PFSK-1 (cell line): Measurements from ENCODE around the gene TMEM184A.

Source experiments
- FOXP2 ChIP-seq: optimal IDR thresholded peaks from 2 replicates; pipeline ENCODE3; 2011; ENCODE audit warnings: borderline replicate concordance, control low read depth, inconsistent platforms; ENCODE audit not compliant: insufficient read depth; ENCODE audit errors: extremely low read length, extremely low read depth
- POLR2AphosphoS5 ChIP-seq: IDR thresholded peaks from 2 replicates; pipeline ENCODE4 v1.6.1; 2012; ENCODE audit warnings: low read depth, mild to moderate bottlenecking, control low read depth, low read length, moderate library complexity
- SIN3A ChIP-seq: IDR thresholded peaks from 2 replicates; pipeline ENCODE4 v1.6.1; 2012; ENCODE audit warnings: mild to moderate bottlenecking, low read length, moderate library complexity, borderline replicate concordance; ENCODE audit not compliant: insufficient read depth
- TAF1 ChIP-seq: IDR thresholded peaks from 2 replicates; pipeline ENCODE4 v1.6.1; 2012; ENCODE audit warnings: low read length, control low read depth, borderline replicate concordance; ENCODE audit not compliant: insufficient read depth
- TF ChIP-seq, protein P1 (sequence below), 2 experiments: IDR thresholded peaks; 2 replicates each; pipeline versions ENCODE4 v1.6.1 to v1.8.0; 2011 to 2012; ENCODE audit warnings: low read depth in 2 of 2, low read length in 2 of 2, control low read depth in 1 of 2, inconsistent platforms in 1 of 2, mild to moderate bottlenecking in 1 of 2, moderate library complexity in 1 of 2; ENCODE audit not compliant: insufficient read depth in 1 of 2

The TMEM184A gene

DNA sequence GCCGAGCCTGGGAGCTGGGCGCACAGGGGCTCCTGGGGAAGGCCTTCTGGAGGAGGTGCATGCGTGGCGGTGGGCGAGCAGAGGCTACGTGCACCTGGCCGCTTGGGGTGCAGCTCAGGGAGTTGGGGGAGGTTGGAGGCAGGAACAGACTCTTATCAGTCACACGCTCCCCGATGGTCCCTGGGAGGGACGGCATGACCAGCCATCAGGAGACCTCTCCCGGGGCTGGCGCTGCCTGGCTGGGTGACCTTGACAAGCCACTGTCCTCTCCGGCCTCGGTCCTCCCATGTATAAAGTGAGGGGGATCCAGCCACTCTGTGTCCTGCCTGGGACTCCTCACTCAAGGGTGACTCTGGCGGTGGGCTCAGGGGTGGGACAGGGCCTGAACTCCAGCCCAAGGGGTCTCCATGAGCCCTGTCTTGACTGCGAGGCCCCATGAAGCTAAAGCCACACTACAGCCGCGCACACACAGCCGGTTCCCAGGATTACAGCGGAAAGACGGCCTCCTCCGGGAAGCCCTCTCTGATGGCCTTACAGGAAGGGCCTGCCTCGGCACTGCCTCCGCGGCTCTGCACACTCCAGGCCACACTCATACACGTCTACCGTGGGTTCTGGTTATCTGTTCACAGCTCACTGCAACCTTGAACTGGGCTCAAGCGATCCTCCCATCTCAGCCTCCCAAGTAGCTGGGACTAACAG is 2.3 kb downstream of the TMEM184A start:
- no peak for TF ChIP-seq POLR2AphosphoS5
- TF ChIP-seq, protein P1, sequence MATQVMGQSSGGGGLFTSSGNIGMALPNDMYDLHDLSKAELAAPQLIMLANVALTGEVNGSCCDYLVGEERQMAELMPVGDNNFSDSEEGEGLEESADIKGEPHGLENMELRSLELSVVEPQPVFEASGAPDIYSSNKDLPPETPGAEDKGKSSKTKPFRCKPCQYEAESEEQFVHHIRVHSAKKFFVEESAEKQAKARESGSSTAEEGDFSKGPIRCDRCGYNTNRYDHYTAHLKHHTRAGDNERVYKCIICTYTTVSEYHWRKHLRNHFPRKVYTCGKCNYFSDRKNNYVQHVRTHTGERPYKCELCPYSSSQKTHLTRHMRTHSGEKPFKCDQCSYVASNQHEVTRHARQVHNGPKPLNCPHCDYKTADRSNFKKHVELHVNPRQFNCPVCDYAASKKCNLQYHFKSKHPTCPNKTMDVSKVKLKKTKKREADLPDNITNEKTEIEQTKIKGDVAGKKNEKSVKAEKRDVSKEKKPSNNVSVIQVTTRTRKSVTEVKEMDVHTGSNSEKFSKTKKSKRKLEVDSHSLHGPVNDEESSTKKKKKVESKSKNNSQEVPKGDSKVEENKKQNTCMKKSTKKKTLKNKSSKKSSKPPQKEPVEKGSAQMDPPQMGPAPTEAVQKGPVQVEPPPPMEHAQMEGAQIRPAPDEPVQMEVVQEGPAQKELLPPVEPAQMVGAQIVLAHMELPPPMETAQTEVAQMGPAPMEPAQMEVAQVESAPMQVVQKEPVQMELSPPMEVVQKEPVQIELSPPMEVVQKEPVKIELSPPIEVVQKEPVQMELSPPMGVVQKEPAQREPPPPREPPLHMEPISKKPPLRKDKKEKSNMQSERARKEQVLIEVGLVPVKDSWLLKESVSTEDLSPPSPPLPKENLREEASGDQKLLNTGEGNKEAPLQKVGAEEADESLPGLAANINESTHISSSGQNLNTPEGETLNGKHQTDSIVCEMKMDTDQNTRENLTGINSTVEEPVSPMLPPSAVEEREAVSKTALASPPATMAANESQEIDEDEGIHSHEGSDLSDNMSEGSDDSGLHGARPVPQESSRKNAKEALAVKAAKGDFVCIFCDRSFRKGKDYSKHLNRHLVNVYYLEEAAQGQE (IDR thresholded peaks at IDR 0.05; ENCODE audit: insufficient read depth in 1 of 2, low read depth in 2 of 2, low read length in 2 of 2): no peak
- no peak for TF ChIP-seq SIN3A
- TF ChIP-seq TAF1: no peak
- no peak for TF ChIP-seq FOXP2

GRCh38 chr7:1552200-1552599 is 3.8 kb downstream of the TMEM184A start:
- TF ChIP-seq POLR2AphosphoS5 (no peak), FOXP2 (no peak), SIN3A (no peak), TAF1 (no peak)
- TF ChIP-seq, protein P1 (IDR thresholded peaks at IDR 0.05; ENCODE audit: insufficient read depth in 1 of 2, low read depth in 2 of 2, low read length in 2 of 2): no peak

GRCh38 chr7:1550846-1551155 is 5.2 kb downstream of the TMEM184A start:
- TF ChIP-seq, protein P1 (IDR thresholded peaks at IDR 0.05; ENCODE audit: insufficient read depth in 1 of 2, low read depth in 2 of 2, low read length in 2 of 2): no peak

DNA sequence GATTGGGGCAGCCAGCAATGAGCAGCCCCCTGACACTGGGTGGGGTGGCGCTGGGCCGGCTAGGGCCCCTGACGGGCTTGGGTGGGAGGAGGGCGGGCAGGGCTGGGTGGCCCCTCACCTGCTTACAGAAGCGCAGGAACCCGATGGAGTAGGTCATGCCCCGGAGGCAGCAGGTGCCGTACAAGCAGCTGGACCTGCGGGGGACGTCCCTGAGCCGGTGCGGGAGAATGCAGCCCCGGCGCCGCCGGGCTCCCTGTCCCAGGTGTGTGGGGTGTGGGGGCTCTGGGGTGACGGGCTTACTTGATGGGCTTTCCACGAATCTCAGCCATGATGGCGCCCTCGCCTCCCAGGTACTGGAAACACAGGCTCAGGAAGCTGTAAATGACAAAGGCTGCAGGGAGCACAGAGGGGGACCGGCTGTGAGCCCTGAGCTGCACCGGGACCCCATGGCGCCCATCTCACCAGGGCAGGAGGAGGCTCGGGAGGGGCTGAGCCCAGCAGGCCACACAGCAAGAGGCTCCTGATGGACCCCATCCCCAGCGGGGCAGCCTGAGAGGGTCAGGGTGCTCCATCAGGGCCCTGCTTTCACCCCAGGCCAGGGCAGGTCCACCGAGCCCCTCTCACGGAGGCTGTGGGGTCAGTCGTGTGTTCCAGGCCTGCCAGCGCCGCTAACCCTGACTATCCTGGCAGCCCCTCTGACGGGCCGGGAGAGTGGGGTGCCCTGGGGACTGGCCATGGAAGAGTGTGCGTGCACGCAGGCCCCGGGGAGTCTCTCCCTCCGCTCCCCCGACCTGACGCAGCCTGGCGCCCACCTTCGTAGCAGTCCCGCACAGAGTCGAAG is 5.8 kb downstream of the TMEM184A start:
- TF ChIP-seq SIN3A: no peak
- no peak for TF ChIP-seq POLR2AphosphoS5
- TF ChIP-seq, protein P1 (IDR thresholded peaks at IDR 0.05; ENCODE audit: insufficient read depth in 1 of 2, low read depth in 2 of 2, low read length in 2 of 2): no peak
- no peak for TF ChIP-seq TAF1
- TF ChIP-seq FOXP2: no peak
